ENCODE results near the gene ALDH16A1. TPM values are rescaled to one million over a fixed set of nuclear protein-coding genes. Genes with fewer than 3 reads are reported as not detected.
"Not testable (repeated sequence)": the region's sequence is repeated elsewhere in the genome, so short reads cannot be mapped to it uniquely, and the experiment has no call there.

The ALDH16A1 gene
- total RNA-seq, 4 donors from 2014 or later: 33.9 to 70.5 (median 63.5) TPM

GRCh38 chr19:49468746-49469447 is 15.9 kb downstream of the ALDH16A1 start:
- no peaks in the 10 kb centered on the region for H3K27me3 ChIP-seq
- peak overlapping the region in 3 of 4 donors; percentile 66 to 82 (median 82) for H3K27ac ChIP-seq
- H3K4me1 ChIP-seq: peaks cover 0 to 31% (median 8%) of the 10 kb centered on the region in 4 donors
- TF ChIP-seq POLR2A (IDR thresholded peaks at IDR 0.05) (no peak), EP300 (IDR thresholded peaks at IDR 0.05) (no peak), CTCF (IDR thresholded peaks at IDR 0.05) (no peak)
- H3K4me3 ChIP-seq: no peak overlapping the region
- DNase-seq (ENCODE audit: low spot score in 2 of 2): peak; percentile 75 to 77
- H3K36me3 ChIP-seq: peaks cover 0 to 52% (median 0%) of the 10 kb centered on the region in 3 donors
- 57 to 58% methylated on average over 15 of the region's 15 CpGs for WGBS, 2 donors
- no peaks in the 10 kb centered on the region for H3K9me3 ChIP-seq

GRCh38 chr19:49469828-49470614 is 17.0 kb downstream of the ALDH16A1 start:
- peaks cover 0 to 41% (median 0%) of the 10 kb centered on the region in 3 donors for H3K36me3 ChIP-seq
- no peaks in the 10 kb centered on the region for H3K9me3 ChIP-seq
- peaks cover 0 to 38% (median 13%) of the 10 kb centered on the region in 4 donors for H3K4me1 ChIP-seq
- peak overlapping the region in 3 of 4 donors; percentile 66 to 82 (median 82) for H3K27ac ChIP-seq
- H3K27me3 ChIP-seq: no peaks in the 10 kb centered on the region
- DNase-seq (ENCODE audit: low spot score in 2 of 2): no peak
- WGBS, 2 donors: 78 to 82% methylated on average over 22 to 25 of the region's 25 CpGs
- TF ChIP-seq EP300 (IDR thresholded peaks at IDR 0.05) (no peak), CTCF (IDR thresholded peaks at IDR 0.05) (peak in 1 of 5 experiments; percentile 34), POLR2A (IDR thresholded peaks at IDR 0.05) (no peak)
- no peak overlapping the region for H3K4me3 ChIP-seq

GRCh38 chr19:49470615-49470978 is 17.6 kb downstream of the ALDH16A1 start:
- TF ChIP-seq POLR2A (IDR thresholded peaks at IDR 0.05) (no peak), CTCF (IDR thresholded peaks at IDR 0.05) (no peak), EP300 (IDR thresholded peaks at IDR 0.05) (no peak)
- no peak overlapping the region for H3K4me3 ChIP-seq
- no peak for DNase-seq (ENCODE audit: low spot score in 2 of 2)
- H3K9me3 ChIP-seq: no peaks in the 10 kb centered on the region
- H3K4me1 ChIP-seq: peaks cover 0 to 44% (median 15%) of the 10 kb centered on the region in 4 donors
- H3K27ac ChIP-seq: peak overlapping the region in 1 of 4 donors; percentile 82
- H3K36me3 ChIP-seq: peaks cover 0 to 35% (median 0%) of the 10 kb centered on the region in 3 donors
- H3K27me3 ChIP-seq: no peaks in the 10 kb centered on the region
- WGBS, 2 donors: 72 to 76% methylated on average over 8 of the region's 8 CpGs

- TF ChIP-seq POLR2A (IDR thresholded peaks at IDR 0.05) (no peak), CTCF (IDR thresholded peaks at IDR 0.05) (no peak), EP300 (IDR thresholded peaks at IDR 0.05) (no peak)
- no peak overlapping the region for H3K4me3 ChIP-seq
- H3K36me3 ChIP-seq: peaks cover 0 to 24% (median 0%) of the 10 kb centered on the region in 3 donors
- H3K27ac ChIP-seq: no peak overlapping the region
- H3K4me1 ChIP-seq: peaks cover 0 to 50% (median 15%) of the 10 kb centered on the region in 4 donors
- no peaks in the 10 kb centered on the region for H3K9me3 ChIP-seq
- 78 to 83% methylated on average over 9 of the region's 9 CpGs for WGBS, 2 donors
- DNase-seq (ENCODE audit: low spot score in 2 of 2): no peak
- H3K27me3 ChIP-seq: no peaks in the 10 kb centered on the region
Measured at GRCh38 chr19:49472936-49473335, 19.9 kb downstream of the ALDH16A1 start.

- not testable (repeated sequence) for DNase-seq (ENCODE audit: low spot score in 2 of 2); H3K27me3 ChIP-seq; H3K9me3 ChIP-seq
- WGBS, 2 donors: 71 to 74% methylated on average over 9 of the region's 9 CpGs
- Histone ChIP-seq H3K4me1 (peaks cover 0 to 50% (median 14%) of the 10 kb centered on the region in 4 donors), H3K36me3 (peaks cover 0 to 20% (median 0%) of the 10 kb centered on the region in 3 donors), H3K4me3 (peak overlapping the region; percentile 63 to 95 (median 76)), H3K27ac (peak overlapping the region; percentile 77 to 94 (median 88))
Measured at GRCh38 chr19:49473501-49473867, 20.5 kb downstream of the ALDH16A1 start.
